Stomach (tissue), 4 donors: ENCODE measurements around the gene RELN.

Experiments
- EP300 ChIP-seq: sonication (generic); formaldehyde crosslinking; IDR thresholded peaks from one replicate; pipeline ENCODE4 v1.6.1; 2017; ENCODE audit warnings: antibody characterized with exemption
- POLR2AphosphoS5 ChIP-seq, 3 donors: sonication (generic); formaldehyde crosslinking; IDR thresholded peaks; one replicate each; pipeline ENCODE4 v1.6.1; 2016; ENCODE audit warnings: antibody characterized with exemption in 3 of 3

- TF ChIP-seq EP300 (no peak), POLR2AphosphoS5 (IDR thresholded peaks at IDR 0.05) (no peak)
These were observed 261.4 kb downstream of the RELN start for GRCh38 chr7:103727982-103728610.
